Ramos (cell line): ENCODE data around the gene MINK1.
"Not testable (repeated sequence)": the region's sequence is repeated elsewhere in the genome, so short reads cannot be mapped to it uniquely, and the experiment has no call there.

ENCODE experiments used
- in situ Hi-C: fragments of 300-500 bp; cut with MboI; formaldehyde crosslinking; loops from one replicate; pipeline ENCODE4 v1.14.3; 2022; ENCODE audit warnings: low sequenced_read_pairs; ENCODE audit not compliant: unreplicated experiment

Gene MINK1

GRCh38 chr17:4810696-4811290 is 22.3 kb upstream of the MINK1 start:
- in situ Hi-C loops: no loop called here

- in situ Hi-C loops: no loop called here
Measured at GRCh38 chr17:4811471-4811870, 21.7 kb upstream of the MINK1 start.

DNA sequence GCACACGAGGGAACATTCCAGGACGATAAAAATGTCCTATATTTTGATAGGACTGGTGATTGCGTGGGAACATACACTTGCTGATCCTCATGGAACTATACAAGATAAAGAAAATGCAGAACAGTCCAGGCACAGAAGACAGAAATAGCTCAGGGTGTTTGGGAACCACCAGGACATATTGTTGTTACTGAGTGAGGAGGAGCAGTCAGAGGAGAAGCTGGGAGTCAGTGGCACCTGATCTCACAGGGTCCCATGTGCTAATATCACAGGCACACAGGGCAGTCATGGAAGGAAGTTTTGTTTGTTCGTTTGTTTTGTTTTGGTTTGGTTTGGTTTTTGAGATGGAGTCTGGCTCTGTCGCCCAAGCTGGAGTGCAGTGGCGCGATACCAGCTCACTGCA is 20.4 kb upstream of the MINK1 start:
- in situ Hi-C loops: no loop called here

DNA sequence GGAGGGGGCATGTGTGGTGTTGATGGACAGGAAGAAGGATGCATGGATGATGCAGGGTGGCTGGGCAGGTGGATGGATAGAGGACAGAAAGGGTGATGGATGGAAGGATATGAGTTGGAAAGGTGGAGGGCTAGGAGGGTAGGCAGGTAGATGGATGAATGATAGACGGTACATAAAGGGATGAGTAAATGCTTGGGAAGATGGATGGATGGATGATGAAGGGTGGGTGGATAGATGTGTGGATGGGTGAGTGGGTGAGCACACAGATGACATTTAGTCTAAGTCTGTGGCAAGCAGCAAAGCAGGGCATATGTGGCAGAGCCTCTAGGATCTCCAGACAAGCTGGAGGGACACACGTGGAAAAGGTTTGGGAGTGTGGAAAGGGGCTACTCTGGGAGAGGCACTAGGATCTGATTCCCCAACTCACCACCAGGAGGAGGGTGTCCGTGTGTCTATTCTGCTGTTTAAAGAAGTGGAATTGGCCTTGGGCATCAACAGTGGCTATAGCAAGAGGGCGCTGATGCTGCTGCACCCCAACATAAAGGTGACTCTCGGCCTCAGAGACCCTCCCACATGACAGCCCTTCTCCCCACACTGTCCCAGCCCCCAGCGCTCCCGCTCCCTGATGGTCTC is 18.0 kb upstream of the MINK1 start:
- in situ Hi-C loops: no loop called here

DNA sequence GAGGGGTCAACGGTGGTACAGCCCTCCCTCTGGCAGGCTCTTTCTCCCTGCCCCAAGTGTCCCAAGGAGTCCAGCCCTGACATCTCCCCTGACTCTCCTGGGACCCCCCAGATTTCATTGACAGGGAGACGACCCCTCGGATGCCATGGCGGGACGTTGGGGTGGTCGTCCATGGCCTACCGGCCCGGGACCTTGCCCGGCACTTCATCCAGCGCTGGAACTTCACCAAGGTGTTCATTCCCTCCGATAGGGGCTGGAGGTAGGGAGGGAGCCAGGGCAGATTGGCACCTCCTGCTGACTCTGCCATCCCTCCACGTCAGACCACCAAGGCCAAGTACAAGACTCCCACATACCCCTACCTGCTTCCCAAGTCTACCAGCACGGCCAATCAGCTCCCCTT is 16.3 kb upstream of the MINK1 start:
- in situ Hi-C loops: no loop called here

- in situ Hi-C loops: no loop called here
Measured at GRCh38 chr17:4818276-4818675, 14.9 kb upstream of the MINK1 start.

GRCh38 chr17:4822835-4823234 is 10.3 kb upstream of the MINK1 start:
- in situ Hi-C loops: no loop called here

DNA sequence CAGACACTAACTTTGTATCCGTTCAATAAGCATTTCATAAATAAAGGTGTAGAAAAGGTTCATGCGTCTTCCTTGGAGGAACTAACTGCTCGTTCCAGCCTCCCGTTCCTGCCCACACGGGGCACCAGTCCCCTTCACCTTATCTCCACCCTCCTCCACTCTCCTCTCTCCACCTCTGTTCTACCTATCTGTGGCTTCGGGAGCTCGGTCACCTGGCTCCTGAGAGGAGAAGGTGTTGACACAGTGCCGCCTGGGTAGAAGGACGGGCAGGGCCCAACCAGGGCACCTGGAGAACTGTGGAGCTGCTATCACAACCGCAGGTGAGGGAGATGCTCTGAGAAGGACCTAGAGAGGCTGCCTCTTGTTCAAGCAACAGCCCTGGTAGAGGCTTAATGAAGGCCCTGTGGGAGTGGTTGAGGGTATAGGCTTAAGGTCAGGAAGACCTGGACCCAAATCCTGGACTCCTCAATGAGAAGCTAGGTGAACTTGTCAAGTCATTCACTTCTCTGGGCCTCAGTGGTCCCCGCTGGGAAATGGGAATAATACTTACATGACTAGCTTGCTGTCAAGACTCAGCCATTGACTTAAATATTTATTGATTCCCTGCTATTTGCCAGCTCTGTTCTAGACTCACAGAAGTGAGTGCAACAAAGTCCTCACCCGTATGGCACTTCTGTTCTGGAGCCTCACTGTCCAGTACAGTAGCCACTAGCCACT is 9.6 kb upstream of the MINK1 start:
- in situ Hi-C loops: no loop called here

GRCh38 chr17:4827399-4827798 is 5.7 kb upstream of the MINK1 start:
- in situ Hi-C loops: no loop called here

DNA sequence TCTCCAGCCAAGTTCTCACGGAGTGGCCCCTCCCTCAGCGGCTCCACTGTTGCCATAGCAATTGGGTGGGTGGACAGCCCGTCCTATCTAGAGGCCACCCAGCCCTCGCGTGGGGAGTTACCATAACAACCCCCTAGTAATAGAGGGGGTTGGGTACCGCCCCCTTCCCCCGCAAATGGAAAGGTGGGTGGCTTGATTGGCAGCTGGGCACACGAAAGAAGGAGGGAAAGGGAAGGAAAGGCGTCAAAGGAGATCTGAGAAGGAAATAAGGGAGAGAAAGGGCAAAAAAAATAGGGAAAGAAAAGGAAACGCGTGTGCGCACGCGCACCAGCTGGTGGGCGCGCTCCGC is 337 bp upstream of the MINK1 start:
- in situ Hi-C loops: not testable (repeated sequence)

DNA sequence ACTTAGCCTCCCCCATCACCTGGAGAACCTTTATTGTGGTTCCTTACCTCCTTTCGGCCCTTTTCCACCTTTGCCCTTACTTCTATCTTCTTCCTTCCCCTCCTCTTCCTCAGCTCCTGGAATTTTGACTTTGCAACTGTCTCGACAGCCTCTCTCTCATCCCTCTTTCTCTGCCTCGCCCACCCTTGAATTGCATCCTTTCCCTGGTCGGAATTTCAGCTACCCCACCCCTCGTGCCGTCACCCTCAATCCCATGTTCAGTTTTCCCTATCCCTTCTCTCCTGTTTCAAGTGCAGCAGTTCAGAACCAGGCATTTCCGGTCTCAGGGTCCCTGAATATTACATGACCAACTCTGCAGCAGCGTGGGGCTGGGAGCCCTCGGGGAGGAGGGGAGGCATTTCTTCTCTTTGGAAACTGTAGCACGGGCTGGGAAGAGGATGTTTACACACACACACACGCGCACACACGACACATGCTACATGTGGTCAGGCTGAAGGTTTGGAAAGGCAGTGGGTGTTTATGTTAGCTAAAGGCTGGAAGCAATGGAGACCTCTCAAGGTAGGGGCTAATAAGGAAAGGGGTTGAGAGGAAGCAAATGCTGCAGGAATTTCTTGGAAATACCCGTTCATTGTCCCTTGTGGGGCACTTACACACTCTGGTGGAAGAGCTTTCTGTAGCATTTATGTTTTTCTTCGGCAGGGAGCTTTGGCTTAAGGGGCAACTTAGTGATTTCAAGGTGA is 971 bp downstream of the MINK1 start:
- in situ Hi-C loops: no loop called here

- in situ Hi-C loops: no loop called here
Measured at GRCh38 chr17:4834681-4835020, 1.5 kb downstream of the MINK1 start.

- in situ Hi-C loops: no loop called here
Measured at GRCh38 chr17:4836221-4836620, 3.1 kb downstream of the MINK1 start.

GRCh38 chr17:4837471-4838308 is 4.5 kb downstream of the MINK1 start:
- in situ Hi-C loops: no loop called here

DNA sequence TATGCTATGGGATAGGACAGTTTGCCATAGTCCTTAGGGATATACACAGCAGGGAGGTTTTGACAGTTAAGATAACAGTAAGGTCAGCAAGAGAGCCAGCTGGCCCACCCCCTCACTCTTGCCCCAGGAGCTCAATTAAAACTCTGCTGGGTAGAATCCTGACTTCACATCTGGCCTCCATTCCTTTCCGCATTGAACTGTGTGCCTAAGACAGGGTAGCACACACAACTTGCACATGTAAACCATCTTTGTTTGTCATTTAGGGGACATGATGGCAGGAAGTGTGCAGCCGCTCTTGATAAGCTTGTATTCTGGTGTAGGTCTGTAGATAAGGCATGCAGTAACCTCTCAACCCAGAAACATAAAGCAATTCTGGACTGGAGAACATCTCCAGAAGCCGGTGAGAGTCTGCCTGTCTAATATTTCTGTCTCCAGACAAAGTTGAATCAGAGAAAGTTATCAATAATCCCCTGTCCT is 5.2 kb downstream of the MINK1 start:
- in situ Hi-C loops: no loop called here

- in situ Hi-C loops: no loop called here
Measured at GRCh38 chr17:4839221-4839620, 6.1 kb downstream of the MINK1 start.

DNA sequence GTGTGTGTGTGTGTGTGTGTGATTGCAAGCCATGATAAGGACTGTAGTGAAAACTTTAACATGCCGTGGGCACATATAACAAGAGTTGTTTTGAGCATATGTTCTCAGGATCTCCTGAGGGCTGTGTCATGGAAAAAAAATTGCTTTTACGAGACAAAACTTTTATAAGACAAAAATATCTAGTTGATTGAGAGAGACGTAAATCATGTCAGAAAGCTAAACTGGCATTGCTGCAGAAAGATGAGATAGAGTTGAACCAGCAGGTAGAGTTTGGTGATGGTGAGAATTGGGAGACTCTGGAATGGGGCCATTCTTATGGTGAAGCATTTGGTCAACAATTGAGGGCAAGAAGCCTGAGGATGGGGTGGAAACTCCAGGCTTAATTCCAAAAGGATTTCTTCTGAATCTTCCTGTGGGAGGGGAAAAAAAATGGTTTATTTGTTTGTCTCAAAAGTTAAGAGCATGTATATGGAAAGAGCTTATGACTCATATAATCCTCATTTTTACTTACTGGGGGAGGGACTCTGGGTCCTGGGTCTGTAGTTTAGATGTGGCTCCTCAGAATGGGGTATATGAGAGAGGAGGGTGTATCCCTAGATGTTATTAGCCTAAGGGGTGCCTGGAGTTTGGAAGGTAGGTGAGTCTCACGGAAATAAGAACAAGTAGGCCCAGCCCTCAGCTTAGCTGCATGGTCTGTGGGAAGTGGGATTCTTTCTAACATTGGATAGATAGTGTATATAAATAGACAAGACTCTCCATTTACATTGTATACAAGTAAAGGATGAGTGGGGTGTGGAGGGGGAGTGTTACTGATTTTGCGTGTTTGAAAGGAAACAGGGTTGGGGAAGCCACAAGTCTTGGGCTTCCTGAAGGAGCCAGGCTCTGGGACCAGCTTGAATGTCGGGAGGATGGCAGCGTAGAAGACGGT is 7.1 kb downstream of the MINK1 start:
- in situ Hi-C loops: no loop called here

DNA sequence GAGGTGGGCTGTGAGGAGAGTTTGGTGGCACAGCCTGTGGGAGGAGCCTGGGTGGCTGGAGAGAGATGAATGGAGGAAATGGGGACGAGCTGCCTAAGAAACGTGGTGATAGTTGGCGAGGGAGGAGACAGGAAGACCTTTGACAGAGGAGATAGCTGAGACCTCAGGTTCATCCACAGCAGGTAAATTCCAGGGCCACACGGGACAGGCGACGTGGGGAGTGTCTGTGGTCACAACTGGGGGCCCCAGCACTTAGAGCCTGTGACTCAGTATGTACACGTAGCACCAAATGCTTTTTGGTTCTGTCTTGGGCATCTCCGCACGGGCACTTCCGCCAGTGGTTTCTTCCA is 7.7 kb downstream of the MINK1 start:
- in situ Hi-C loops: no loop called here

GRCh38 chr17:4842376-4842775 is 9.2 kb downstream of the MINK1 start:
- in situ Hi-C loops: no loop called here
